GM12872 (cell line): ENCODE data around the gene LMO7.

Experiments used
- CTCF ChIP-seq: IDR thresholded peaks from 3 replicates; pipeline ENCODE4 v1.5.1; 2011; ENCODE audit warnings: low read depth, mild to moderate bottlenecking, low read length, moderate library complexity; ENCODE audit not compliant: insufficient read depth

The LMO7 gene

DNA sequence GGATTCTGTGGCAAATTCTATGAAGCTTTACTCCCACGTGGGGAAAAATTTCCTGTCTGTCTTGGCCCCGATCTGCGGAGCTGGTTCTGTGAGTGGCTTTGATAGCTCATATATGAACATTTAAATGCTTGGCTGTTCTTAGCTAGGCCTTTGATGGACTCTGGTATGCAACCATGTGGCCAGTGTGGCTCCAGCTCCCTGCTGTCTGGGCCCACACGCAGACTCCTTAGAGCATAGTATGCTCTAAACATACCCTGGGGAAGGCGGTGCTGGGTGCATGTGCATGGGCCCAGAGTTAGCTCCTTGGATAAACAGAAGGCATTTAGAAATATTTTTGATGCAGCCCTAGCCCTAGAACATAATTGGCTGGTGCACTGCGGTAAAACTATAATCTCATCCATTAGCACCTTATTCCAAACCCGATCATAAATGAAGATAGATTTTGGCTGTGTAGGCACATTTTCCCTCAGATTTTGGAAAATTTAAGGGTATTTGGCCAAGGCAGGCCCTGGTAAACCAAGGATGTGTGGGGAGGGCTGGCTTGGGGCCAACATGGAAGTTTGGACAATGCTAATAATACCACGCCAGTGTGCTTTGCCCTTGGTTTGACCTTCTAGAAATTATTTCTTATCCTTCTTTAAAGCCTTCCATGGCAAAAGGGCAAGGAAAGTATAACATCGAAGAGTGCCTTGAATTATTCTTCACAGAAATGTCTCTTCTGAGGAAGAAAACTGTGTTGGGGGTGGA lies 153.5 kb downstream of the LMO7 start:
- no peak for TF ChIP-seq CTCF

DNA sequence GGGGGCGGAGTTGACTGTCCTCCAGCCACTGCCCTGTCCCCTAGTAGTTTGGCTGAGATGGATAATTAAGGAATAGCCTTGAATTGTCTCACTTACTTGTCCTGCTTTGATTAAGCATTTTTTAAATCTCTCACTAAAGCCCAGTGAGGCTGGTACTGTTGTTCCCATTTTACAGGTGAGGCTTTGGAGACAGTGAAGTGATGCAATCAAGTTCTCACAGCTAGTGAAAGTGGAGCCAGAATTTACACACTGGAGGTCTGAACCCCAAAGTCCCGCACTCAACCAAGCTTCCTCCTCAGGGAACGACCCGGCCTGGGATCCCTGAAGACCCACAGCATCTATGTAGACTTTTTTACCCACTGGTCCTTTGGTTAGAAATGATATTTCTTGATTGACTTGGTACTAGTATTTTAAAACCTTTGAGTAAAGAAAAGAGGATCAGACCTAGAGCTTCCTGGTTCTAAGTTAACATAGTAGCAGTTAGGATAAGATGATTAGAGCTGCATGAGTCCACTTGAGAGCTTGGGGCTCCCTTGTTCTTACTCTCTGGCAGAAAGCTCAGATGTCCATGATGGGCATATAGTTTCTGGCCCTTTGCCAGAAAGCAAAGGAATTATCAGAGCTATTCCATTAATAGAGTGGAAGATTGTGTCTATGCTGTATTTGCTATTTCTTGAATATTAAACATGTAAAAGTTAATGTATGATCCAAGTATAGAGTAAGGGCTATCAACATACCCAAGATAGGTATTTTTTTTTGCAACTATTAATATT lies 154.3 kb downstream of the LMO7 start:
- no peak for TF ChIP-seq CTCF

DNA sequence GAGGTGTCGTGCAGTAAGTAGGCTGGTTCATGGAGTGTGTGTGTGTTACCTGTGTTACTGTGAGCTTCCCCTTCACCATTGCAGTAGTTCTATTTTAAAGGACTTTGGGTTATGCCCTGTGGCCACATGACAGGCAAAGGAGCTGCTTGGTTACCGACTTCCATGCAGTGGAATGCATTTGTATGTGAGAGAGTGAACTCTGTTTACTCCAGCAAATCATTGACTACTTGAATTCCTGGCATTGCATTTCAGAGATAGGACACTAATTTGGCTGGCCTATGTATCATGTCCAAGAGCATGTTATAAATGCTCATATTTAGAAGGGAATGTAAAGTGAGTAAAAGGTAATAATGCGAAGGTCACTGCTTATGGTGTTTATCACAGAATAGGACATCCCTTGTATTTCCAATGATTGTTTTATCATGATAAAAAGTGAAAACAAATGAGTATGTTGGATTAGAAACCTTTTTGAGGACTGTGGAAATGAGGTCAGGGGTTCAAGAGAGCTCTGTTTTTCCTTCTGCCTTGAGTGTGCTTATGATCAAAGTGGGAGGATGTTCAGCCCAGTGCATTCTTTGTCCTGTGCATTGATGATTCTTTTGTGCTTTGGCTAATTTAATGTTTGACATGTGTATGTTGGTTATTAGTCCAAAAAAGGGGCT lies 156.5 kb downstream of the LMO7 start:
- no peak for TF ChIP-seq CTCF

DNA sequence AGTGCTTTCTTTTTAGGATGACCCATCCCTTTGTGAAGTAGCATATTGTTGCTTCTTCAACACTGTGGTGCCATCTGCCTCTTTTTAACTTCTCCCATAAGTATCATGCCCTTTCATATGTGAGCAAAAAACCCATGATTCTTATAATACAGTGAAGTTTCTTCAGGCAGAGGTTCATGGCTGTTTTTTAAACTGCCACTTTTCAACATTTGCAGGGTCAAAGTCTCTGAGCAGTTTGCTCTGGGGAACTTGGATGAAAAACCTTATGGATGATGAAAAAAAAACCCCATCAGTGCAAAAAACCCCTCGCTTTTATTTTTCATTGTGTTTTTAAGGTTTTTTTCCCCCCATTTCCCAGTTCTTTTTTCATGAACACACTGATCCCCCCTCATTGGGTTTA lies 158.5 kb downstream of the LMO7 start:
- no peak for TF ChIP-seq CTCF

DNA sequence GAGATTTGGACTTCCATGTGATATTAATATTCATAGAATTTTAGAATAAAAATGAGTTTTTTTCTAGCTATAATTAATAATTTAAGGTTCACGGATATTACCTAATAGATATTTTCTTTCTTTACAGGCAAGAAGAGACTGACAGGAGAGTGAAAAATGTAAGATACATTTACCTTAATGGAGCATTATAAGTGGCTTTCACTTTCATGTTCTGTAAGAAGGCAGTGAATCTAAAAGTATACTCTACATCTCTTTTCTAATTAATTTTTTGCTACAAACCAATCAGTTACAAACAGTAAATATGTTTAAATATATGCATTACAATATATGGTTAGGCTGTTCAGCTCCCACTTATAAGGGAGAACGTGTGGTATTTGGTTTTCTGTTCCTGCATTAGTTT lies 159.1 kb downstream of the LMO7 start:
- TF ChIP-seq CTCF = no peak

DNA sequence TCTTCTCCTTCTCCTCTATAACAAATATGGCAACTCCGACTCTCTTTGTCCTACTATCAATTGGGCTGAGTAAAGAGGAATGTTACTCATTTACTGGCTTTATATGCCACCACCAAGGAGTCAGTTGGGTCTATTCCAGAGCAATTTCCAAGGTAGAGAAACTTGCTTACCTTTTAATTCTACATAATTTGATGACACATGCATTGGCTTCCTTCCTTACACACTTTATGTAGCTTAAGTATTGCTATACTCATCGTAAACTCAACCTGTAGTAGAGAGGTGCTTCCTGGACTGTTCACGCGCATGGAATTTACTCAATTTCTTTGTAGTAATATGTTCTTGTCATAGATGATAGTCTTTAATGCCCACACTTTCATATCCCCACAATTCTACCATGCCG lies 160.7 kb downstream of the LMO7 start:
- no peak for TF ChIP-seq CTCF

DNA sequence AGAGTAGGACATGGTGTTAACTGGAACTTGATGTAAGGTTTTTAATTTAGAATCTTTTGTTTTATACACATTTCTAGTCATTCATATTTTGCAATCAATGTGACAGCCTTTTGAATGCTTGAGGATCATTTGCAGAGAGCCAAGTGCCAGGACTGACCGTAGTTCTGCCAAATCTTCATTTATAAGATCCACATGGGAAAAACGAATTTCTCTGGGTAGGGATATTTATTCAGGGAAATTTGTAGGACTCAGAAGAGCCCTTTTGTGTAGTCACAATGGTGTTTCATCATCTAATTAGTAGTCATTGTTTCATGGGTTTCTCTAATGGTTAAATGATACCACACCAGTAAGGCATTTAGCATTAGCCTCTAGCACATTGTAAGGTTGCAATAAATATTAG lies 161.1 kb downstream of the LMO7 start:
- TF ChIP-seq CTCF = no peak
